ENCODE measurements around the gene DGKB.

- TF ChIP-seq EZH2 (IDR thresholded peaks at IDR 0.05; ENCODE audit: borderline replicate concordance, low read depth, low read length, poor library complexity, severe bottlenecking) (no peak), CTCF (conservative IDR thresholded peaks at IDR 0.05; ENCODE audit: low read depth, low read length) (no peak)
Measured at GRCh38 chr7:14596421-14596820, 306.1 kb downstream of the DGKB start.
